ENCODE results near the gene CANT1.

The CANT1 gene

GRCh38 chr17:79017546-79018369, 8.2 kb upstream of the CANT1 start:
- DNase-seq (ENCODE audit: extremely low read depth, low read depth), result no peak
- no peak overlapping the region for H3K4me3 ChIP-seq (replicated peaks; ENCODE audit: low read depth, low read length)
- no peak for TF ChIP-seq CTCF (IDR thresholded peaks at IDR 0.05; ENCODE audit: low read depth, low read length, missing control alignments)

- H3K4me3 ChIP-seq (replicated peaks; ENCODE audit: low read depth, low read length), result no peak overlapping the region
- DNase-seq (ENCODE audit: extremely low read depth, low read depth), result no peak
- no peak for TF ChIP-seq CTCF (IDR thresholded peaks at IDR 0.05; ENCODE audit: low read depth, low read length, missing control alignments)
Measured at GRCh38 chr17:79014158-79014758, 4.7 kb upstream of the CANT1 start.

DNA sequence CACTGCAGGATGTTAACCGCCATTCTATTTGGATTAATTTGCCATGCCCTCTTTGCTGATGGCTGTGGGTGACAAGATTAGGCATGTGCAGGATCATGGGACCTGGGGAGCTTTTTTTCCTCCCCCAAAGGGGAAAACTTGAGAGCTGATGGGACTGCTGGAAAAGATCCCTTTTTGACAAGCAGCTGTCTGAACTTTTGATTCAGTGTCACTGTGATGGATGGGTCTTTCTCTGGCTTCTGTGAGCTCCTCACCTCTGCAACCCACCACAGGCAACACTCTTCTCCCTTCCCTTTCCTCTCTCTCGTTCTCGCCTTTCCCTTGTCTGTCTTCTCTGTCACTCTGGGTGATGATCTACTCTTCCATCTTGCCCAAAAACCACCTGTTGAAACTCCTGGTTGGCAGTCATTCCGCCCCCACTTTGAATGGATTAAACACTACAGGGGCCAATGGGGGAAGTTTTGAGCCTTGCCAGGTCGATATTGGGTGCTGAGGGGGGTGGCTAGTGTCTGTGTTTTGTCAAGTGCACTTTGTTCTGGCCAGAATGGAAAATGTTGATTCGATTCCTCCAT, 3.1 kb upstream of the CANT1 start:
- no peak for TF ChIP-seq CTCF (IDR thresholded peaks at IDR 0.05; ENCODE audit: low read depth, low read length, missing control alignments)
- no peak overlapping the region for H3K4me3 ChIP-seq (replicated peaks; ENCODE audit: low read depth, low read length)
- DNase-seq (ENCODE audit: extremely low read depth, low read depth), result no peak

DNA sequence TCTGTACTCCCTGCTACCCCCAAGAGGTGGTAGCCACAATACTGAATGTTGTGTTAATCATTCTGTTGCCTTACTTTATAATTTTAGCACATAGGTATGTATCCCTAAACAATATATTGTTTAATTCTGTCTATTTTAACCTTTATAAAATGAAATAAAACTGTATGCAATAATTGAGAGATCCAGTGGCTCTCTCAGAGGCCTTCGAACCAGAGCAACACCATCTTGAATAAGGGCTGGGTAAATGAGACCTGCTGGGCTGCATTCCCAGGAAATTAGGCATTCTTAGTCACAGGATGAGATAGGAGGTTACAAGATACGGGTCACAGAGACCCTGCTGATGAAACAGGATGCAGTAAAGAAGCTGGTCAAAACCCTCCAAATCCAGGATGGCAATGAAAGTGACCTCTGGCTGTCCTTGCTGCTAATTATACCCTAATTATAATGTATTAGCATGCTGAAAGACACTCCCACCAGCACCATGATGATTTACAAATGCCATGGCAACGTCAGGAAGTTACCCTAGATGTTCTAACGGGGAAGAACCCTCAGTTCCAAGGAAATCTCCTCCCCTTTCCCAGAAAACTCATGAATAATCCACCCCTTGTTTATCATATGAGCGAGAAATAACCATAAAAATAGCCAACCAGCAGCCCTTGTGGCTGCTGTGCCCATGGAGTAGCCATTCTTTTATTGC, 2.0 kb upstream of the CANT1 start:
- DNase-seq (ENCODE audit: extremely low read depth, low read depth), result no peak
- no peak overlapping the region for H3K4me3 ChIP-seq (replicated peaks; ENCODE audit: low read depth, low read length)
- TF ChIP-seq CTCF (IDR thresholded peaks at IDR 0.05; ENCODE audit: low read depth, low read length, missing control alignments), result no peak

DNA sequence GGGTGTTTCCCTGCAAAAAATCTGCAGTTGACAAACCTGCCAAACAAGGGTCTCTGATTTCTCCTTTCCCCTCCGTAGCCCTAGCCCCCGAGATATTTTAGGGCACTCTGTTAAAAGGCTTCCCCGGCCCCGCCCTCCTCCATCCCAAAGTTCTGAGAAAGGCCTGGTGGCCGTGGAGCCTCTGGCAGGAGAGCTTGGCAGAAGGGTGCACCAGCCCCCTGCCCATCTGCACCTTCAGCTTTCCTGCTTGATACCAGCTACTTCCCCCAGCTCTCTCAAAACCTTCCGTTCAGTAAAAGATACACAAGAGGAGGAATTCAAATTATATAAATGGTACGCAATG, 711 bp upstream of the CANT1 start:
- no peak for TF ChIP-seq CTCF (IDR thresholded peaks at IDR 0.05; ENCODE audit: low read depth, low read length, missing control alignments)
- DNase-seq (ENCODE audit: extremely low read depth, low read depth), result no peak
- H3K4me3 ChIP-seq (replicated peaks; ENCODE audit: low read depth, low read length), result peak overlapping the region; percentile 96

- peak overlapping the region; percentile 96 for H3K4me3 ChIP-seq (replicated peaks; ENCODE audit: low read depth, low read length)
- DNase-seq (ENCODE audit: extremely low read depth, low read depth), result no peak
- TF ChIP-seq CTCF (IDR thresholded peaks at IDR 0.05; ENCODE audit: low read depth, low read length, missing control alignments), result no peak
Measured at GRCh38 chr17:79008666-79009387, 737 bp downstream of the CANT1 start.
